Stimulated activated CD4-positive, alpha-beta T cell treated with anti-CD3 and anti-CD28 coated beads, Interleukin-1b, Interleukin-23, amount 100 ng/mL, for 48 hours (primary cell): ENCODE measurements around the gene TMEM223.
"Not testable (repeated sequence)": the region's sequence is repeated elsewhere in the genome, so short reads cannot be mapped to it uniquely, and the experiment has no call there.

Experiments
- DNase-seq: peaks from one replicate; pipeline ENCODE4 v3.0.0-alpha.2; 2020

Gene TMEM223

GRCh38 chr11:62752177-62752785 lies 39.5 kb downstream of the TMEM223 start:
- DNase-seq: no peak

- not testable (repeated sequence) for DNase-seq
Measured at GRCh38 chr11:62749931-62750330, 41.9 kb downstream of the TMEM223 start.

DNA sequence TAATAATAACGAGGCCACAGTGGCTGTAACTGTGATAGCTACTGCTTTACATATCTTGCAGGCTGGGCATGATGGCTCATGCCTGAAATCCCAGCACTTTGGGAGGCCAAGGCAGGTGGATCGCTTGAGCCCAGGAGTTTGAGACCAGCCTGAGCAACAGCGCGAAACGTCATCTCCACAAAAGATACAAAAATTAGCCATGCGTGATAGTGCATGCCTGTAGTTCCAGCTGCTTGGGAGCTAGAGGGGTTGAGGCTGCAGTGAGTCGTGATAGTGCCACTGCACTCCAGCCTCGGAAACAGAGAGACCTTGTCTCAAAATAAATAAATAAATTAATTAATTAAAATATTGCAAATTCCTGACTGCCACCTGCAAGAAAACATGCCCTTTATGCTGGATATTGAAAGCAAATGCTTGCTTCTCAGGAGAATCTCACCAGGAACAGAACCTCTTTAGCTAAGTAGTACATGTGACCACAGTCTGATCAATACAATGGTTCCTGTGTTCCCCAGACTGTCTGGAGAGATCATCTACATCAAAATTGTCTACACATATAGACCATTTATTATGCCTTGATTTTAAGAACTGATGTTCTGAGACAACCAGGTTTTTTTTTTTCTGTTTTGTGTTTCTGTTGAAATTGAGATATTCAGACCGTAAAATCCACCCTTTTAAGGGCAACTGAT lies 44.2 kb downstream of the TMEM223 start:
- DNase-seq: no peak
